WI38 (cell line): Measurements from ENCODE around the gene LANCL3.

Experiments used
- H3K4me3 ChIP-seq: 2 replicates; pipeline ENCODE4 v1.5.1; 2011; ENCODE audit warnings: low read depth, mild to moderate bottlenecking, control low read depth, low read length
- TF ChIP-seq, protein P1 (sequence below): IDR thresholded peaks from 2 replicates; pipeline ENCODE4 v1.5.1; 2012; ENCODE audit warnings: low read depth, mild to moderate bottlenecking, control low read depth, low read length

LANCL3 gene

DNA sequence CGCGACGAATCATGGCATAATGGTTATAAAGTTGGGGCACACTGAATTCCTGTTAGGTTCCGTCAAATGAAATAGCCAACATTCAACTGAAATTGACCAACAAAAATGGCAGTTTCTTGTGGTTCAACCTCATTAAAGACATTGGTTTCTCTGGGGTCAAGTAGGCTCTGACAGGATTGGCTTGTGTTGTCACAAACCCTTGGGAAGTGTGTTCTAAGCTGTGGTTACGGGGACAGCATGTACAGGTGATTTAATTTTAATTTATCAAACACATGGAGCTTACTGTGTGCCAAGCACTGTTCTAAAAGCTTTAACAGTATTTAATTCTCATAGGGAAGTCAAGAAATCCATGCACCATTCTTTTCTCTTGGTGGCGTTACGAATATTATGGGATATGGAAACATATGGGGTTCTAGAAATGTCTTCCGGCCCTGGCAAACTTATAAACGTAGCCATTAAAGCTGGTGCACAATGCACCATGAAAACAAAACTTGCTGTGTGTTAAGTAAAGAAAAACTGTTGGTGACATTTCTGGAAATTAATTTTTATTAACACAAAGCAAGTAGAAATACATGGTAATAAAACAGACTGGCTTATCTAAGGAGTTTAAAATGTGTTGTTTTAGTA is 115.0 kb downstream of the LANCL3 start:
- TF ChIP-seq, protein P1, sequence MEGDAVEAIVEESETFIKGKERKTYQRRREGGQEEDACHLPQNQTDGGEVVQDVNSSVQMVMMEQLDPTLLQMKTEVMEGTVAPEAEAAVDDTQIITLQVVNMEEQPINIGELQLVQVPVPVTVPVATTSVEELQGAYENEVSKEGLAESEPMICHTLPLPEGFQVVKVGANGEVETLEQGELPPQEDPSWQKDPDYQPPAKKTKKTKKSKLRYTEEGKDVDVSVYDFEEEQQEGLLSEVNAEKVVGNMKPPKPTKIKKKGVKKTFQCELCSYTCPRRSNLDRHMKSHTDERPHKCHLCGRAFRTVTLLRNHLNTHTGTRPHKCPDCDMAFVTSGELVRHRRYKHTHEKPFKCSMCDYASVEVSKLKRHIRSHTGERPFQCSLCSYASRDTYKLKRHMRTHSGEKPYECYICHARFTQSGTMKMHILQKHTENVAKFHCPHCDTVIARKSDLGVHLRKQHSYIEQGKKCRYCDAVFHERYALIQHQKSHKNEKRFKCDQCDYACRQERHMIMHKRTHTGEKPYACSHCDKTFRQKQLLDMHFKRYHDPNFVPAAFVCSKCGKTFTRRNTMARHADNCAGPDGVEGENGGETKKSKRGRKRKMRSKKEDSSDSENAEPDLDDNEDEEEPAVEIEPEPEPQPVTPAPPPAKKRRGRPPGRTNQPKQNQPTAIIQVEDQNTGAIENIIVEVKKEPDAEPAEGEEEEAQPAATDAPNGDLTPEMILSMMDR, result no peak
- no peak overlapping the region for H3K4me3 ChIP-seq

- TF ChIP-seq, protein P1, result no peak
- H3K4me3 ChIP-seq, result no peak overlapping the region
Observed at GRCh38 chrX:37686996-37687395, 115.5 kb downstream of the LANCL3 start.

DNA sequence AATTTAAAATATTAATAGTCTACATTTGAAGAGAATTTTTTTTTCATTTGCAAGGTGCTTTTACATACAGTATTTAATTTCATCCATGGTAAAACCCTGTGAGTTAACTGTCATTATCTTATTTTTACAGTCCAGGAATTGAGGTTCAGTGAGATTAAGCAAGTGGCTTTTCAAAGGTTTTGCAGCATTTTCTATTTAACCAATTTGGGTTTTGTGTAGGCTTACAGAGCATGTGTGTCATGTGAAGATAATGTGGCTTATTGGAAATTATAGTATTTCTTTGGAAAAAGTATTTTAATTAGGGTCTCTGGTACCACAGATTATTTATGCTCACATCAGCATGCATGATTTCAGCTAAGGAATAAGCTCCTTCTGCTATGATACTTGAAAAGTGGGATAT is 118.7 kb downstream of the LANCL3 start:
- H3K4me3 ChIP-seq, result no peak overlapping the region
- TF ChIP-seq, protein P1, result no peak

DNA sequence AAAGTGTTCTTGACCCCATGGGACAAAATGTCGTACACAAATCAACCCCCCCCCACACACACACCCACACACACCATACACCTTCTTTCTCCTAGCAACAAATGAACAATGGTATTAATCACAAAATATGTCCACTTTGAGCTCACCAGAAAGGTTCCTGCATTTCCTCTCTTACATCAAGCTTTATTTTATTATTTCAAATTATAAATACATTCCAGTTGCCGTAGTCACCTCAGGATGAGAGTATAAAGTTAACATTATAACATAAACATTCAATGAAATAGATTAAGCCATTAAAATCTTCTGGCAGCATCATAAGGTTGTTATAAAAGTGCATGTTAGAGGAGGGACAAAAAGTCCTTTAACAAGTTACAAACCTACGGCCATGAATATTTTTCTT is 121.5 kb downstream of the LANCL3 start:
- TF ChIP-seq, protein P1, result no peak
- H3K4me3 ChIP-seq, result no peak overlapping the region

- TF ChIP-seq, protein P1, result no peak
Observed at GRCh38 chrX:37697169-37697760, 125.8 kb downstream of the LANCL3 start.

GRCh38 chrX:37701588-37701987 is 130.1 kb downstream of the LANCL3 start:
- H3K4me3 ChIP-seq, result no peak overlapping the region
- TF ChIP-seq, protein P1, result no peak

More at GRCh38 chrX:37697169-37697760, 125.8 kb downstream of the LANCL3 start:
- H3K4me3 ChIP-seq, result no peak overlapping the region

DNA sequence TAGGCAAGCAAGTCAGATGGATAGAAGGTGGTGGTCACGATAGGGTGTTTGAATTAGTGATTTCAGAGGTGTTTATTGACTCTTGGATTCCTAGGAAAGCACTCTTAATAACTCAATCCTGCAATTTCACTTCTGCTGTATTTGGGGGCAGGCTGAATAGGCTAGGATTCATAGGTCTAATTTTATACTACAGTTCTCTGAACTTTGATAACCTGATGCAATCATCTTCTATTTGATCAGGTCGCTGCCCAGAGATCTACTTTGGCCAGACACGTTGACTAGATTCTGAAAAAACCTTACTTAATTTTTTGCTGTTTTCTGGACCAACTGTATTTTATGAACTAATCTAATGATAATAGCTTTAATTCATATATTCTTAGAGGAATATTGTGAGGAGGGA is 140.5 kb downstream of the LANCL3 start:
- TF ChIP-seq, protein P1, result no peak
- H3K4me3 ChIP-seq, result no peak overlapping the region
